Peyer's patch (tissue), 4 donors: ENCODE measurements around the gene DARS1. TPM values are rescaled to one million over a fixed set of nuclear protein-coding genes. Genes with fewer than 3 reads are reported as not detected.

Source experiments
- DNase-seq, 3 donors: peaks; one replicate each; pipeline ENCODE4 v3.0.0-alpha.2; 2017 to 2019
- H3K27ac ChIP-seq, 4 donors: fragments of 200-600 bp; sonication (generic); one replicate each; pipeline ENCODE4 v1.5.1; 2016 to 2019
- H3K27me3 ChIP-seq, 2 donors: fragments of 200-600 bp; sonication (generic); one replicate each; pipeline ENCODE4 v1.5.1; 2019
- H3K36me3 ChIP-seq, 3 donors: fragments of 200-600 bp; sonication (generic); one replicate each; pipeline ENCODE4 v1.5.1; 2016 to 2019
- H3K4me1 ChIP-seq, 4 donors: fragments of 200-600 bp; sonication (generic); one replicate each; pipeline ENCODE4 v1.5.1; 2016 to 2019
- H3K4me3 ChIP-seq, 4 donors: fragments of 200-600 bp; sonication (generic); 1 replicate in 3 of 4; 2 replicates in 1 of 4; pipeline ENCODE4 v1.5.1; 2016 to 2019; ENCODE audit warnings: mild to moderate bottlenecking in 1 of 4
- H3K9me3 ChIP-seq, 4 donors: fragments of 200-600 bp; sonication (generic); one replicate each; pipeline ENCODE4 v1.5.1; 2016 to 2019; ENCODE audit warnings: mild to moderate bottlenecking in 1 of 4
- CTCF ChIP-seq, 6 experiments: fragments of 450-650 bp in 4 of 6; fragments of 200-600 bp in 2 of 6; sonication (generic) in 1 of 6; IDR thresholded peaks; one replicate each; pipeline ENCODE4 v1.5.1; 2017 to 2019; ENCODE audit warnings: antibody characterized with exemption in 6 of 6, mild to moderate bottlenecking in 3 of 6, moderate library complexity in 1 of 6
- POLR2A ChIP-seq, 2 donors: fragments of 450-650 bp; IDR thresholded peaks; one replicate each; pipeline ENCODE4 v1.5.1; 2017; ENCODE audit warnings: antibody characterized with exemption in 2 of 2, mild to moderate bottlenecking in 2 of 2, moderate library complexity in 2 of 2
- total RNA-seq, 4 donors: library from RNA; depleted of rRNA; stranded (reverse); fragments of >200 nt; gene quantifications; one replicate each; pipeline ENCODE4 v1.1.0, GENCODE V29; 2016

DARS1 gene
- total RNA-seq, 4 donors from 2014 or later, result 27.5 to 75.9 (median 30.6) TPM

GRCh38 chr2:136021406-136021805, 36.0 kb upstream of the DARS1 start:
- DNase-seq, result no peak
- Histone ChIP-seq H3K4me3 (no peak overlapping the region), H3K27ac (no peak overlapping the region), H3K9me3 (no peaks in the 10 kb centered on the region), H3K4me1 (no peaks in the 10 kb centered on the region), H3K27me3 (no peaks in the 10 kb centered on the region), H3K36me3 (no peaks in the 10 kb centered on the region)
- no peak for TF ChIP-seq POLR2A (IDR thresholded peaks at IDR 0.05)
- TF ChIP-seq CTCF (IDR thresholded peaks at IDR 0.05), result no peak

GRCh38 chr2:136020831-136021230, 35.4 kb upstream of the DARS1 start:
- TF ChIP-seq POLR2A (IDR thresholded peaks at IDR 0.05) (no peak), CTCF (IDR thresholded peaks at IDR 0.05) (no peak)
- Histone ChIP-seq H3K4me1 (no peaks in the 10 kb centered on the region), H3K27me3 (no peaks in the 10 kb centered on the region), H3K36me3 (no peaks in the 10 kb centered on the region), H3K4me3 (no peak overlapping the region), H3K27ac (no peak overlapping the region), H3K9me3 (no peaks in the 10 kb centered on the region)
- DNase-seq, result no peak

GRCh38 chr2:136019825-136020224, 34.4 kb upstream of the DARS1 start:
- Histone ChIP-seq H3K27me3 (no peaks in the 10 kb centered on the region), H3K27ac (no peak overlapping the region), H3K36me3 (no peaks in the 10 kb centered on the region), H3K9me3 (no peaks in the 10 kb centered on the region), H3K4me1 (no peaks in the 10 kb centered on the region), H3K4me3 (no peak overlapping the region)
- no peak for TF ChIP-seq CTCF (IDR thresholded peaks at IDR 0.05)
- no peak for DNase-seq

GRCh38 chr2:136019306-136019705, 33.9 kb upstream of the DARS1 start:
- Histone ChIP-seq H3K9me3 (no peaks in the 10 kb centered on the region), H3K27ac (no peak overlapping the region), H3K4me3 (no peak overlapping the region), H3K27me3 (no peaks in the 10 kb centered on the region), H3K36me3 (no peaks in the 10 kb centered on the region), H3K4me1 (peaks cover 0 to 3% (median 0%) of the 10 kb centered on the region in 4 donors)
- TF ChIP-seq POLR2A (IDR thresholded peaks at IDR 0.05) (no peak), CTCF (IDR thresholded peaks at IDR 0.05) (no peak)
- DNase-seq, result no peak

- H3K36me3 ChIP-seq, result no peaks in the 10 kb centered on the region
- no peak overlapping the region for H3K27ac ChIP-seq
- no peak overlapping the region for H3K4me3 ChIP-seq
- no peaks in the 10 kb centered on the region for H3K27me3 ChIP-seq
- peaks cover 0 to 8% (median 0%) of the 10 kb centered on the region in 4 donors for H3K4me1 ChIP-seq
- TF ChIP-seq POLR2A (IDR thresholded peaks at IDR 0.05) (no peak), CTCF (IDR thresholded peaks at IDR 0.05) (no peak)
- no peak for DNase-seq
- H3K9me3 ChIP-seq, result no peaks in the 10 kb centered on the region
Measured at GRCh38 chr2:136017786-136018185, 32.4 kb upstream of the DARS1 start.

DNA sequence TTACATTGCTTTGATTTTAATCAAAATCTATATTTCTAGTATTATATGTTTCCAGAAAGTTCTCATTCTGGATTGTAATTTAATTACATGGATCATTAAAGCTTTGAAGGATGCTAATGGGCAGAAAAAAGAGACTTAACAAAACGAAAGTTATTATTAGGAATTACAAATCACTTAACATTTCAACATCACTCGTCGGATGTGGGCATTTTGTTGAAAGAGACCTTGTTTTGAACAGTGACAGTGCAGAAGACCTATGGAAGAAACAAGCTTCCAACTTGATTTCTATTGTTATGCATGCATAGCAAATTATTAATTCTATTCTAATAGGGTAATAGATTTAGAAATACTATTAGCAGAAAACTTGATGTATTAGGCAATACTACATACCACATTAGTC, 31.4 kb upstream of the DARS1 start:
- no peak for DNase-seq
- H3K9me3 ChIP-seq, result no peaks in the 10 kb centered on the region
- no peak overlapping the region for H3K27ac ChIP-seq
- TF ChIP-seq POLR2A (IDR thresholded peaks at IDR 0.05) (no peak), CTCF (IDR thresholded peaks at IDR 0.05) (no peak)
- H3K4me1 ChIP-seq, result peaks cover 0 to 8% (median 0%) of the 10 kb centered on the region in 4 donors
- H3K27me3 ChIP-seq, result no peaks in the 10 kb centered on the region
- no peaks in the 10 kb centered on the region for H3K36me3 ChIP-seq
- H3K4me3 ChIP-seq, result no peak overlapping the region
